ENCODE results near the gene MYH14.

DNA sequence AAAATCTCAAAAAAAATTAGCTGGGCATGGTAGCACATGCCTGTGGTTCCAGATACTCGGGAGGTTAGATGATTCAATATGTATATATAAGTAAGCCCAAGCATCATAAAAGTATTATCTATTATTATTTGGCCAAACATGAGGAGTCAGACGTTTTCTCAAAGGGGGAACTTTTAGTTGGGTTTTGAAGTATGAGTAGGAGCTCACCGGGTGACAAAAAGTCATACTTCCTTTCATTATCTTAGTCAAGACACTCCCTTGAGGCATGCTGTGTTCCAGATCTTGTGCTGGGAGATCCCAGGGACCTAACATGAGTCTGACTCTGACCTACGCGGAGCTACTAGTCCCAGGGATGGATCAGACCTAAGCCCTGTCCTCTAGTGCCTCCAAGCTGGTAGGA, 8.2 kb upstream of the MYH14 start:
- TF ChIP-seq, protein P1, sequence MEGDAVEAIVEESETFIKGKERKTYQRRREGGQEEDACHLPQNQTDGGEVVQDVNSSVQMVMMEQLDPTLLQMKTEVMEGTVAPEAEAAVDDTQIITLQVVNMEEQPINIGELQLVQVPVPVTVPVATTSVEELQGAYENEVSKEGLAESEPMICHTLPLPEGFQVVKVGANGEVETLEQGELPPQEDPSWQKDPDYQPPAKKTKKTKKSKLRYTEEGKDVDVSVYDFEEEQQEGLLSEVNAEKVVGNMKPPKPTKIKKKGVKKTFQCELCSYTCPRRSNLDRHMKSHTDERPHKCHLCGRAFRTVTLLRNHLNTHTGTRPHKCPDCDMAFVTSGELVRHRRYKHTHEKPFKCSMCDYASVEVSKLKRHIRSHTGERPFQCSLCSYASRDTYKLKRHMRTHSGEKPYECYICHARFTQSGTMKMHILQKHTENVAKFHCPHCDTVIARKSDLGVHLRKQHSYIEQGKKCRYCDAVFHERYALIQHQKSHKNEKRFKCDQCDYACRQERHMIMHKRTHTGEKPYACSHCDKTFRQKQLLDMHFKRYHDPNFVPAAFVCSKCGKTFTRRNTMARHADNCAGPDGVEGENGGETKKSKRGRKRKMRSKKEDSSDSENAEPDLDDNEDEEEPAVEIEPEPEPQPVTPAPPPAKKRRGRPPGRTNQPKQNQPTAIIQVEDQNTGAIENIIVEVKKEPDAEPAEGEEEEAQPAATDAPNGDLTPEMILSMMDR (IDR thresholded peaks at IDR 0.05): no peak
- no peak for TF ChIP-seq POLR2A (IDR thresholded peaks at IDR 0.05)

Data from breast epithelium (tissue), 3 donors.